RWPE1 (cell line): ENCODE data around the gene DFFB.

Source experiments
- CTCF ChIA-PET: fragments of 350-600 bp; sonication (Branson Sonifier 250); formaldehyde crosslinking; extraction: SDS; loops from one replicate; lab custom pipeline; 2021; lab: Yijun Ruan, JAX
- POLR2A ChIA-PET: fragments of 400-600 bp; formaldehyde crosslinking; extraction: SDS; loops from one replicate; lab custom pipeline; 2020; ENCODE audit warnings: antibody characterized with exemption; ENCODE audit not compliant: low non-redundant PET; lab: Yijun Ruan, JAX
- DNase-seq: peaks from one replicate; pipeline ENCODE4 v3.0.0; 2012; ENCODE audit warnings: low spot score
- H3K27ac ChIP-seq: fragments of 450-650 bp; 2 replicates; pipeline ENCODE4 v1.5.1; 2017
- TF ChIP-seq, protein P1 (sequence below): fragments of 450-650 bp; conservative IDR thresholded peaks from 2 replicates; pipeline ENCODE4 v1.5.1; 2017; ENCODE audit warnings: low read depth, mild to moderate bottlenecking

Gene DFFB

DNA sequence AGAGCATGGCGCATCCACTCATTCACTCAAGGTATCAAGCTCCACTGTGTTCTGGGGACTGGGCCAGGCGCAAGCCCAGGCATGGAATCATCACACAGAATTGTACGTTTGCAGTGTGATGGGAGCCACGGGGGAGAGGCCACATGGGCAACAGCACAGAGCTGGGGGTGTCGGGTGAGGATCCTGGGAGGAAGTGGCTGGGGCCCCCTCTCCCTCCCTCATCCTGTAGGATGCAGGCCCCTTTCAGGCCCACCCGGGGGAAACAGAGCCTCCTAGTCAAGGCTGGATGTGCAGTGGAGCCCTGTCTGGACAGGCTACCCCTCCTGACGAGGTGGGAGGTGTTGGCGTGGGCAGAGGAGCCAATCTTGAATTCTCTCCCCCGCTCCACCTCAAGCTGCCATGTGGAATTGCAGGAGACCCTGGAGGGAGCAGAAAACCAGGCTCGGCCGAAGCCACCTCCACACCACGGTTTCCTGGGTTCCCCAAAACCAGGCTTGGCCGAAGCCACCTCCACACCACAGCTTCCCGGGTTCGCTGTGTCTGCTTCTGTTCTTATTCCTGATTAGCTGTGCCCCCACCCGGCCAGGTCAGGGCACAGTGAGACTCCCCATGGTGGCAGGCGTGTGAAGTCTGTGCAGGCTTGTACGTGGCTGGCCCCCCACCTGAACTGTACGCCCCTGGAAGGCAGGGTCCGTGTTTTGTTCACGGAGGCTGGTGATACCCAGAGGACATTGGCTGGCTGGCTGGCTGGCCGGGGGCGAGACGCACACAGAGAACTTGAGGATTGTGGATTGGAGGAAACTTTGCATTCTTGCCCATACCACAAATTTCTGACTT, 46.9 kb downstream of the DFFB start:
- DNase-seq = no peak
- POLR2A ChIA-PET = no interaction called here
- TF ChIP-seq, protein P1, sequence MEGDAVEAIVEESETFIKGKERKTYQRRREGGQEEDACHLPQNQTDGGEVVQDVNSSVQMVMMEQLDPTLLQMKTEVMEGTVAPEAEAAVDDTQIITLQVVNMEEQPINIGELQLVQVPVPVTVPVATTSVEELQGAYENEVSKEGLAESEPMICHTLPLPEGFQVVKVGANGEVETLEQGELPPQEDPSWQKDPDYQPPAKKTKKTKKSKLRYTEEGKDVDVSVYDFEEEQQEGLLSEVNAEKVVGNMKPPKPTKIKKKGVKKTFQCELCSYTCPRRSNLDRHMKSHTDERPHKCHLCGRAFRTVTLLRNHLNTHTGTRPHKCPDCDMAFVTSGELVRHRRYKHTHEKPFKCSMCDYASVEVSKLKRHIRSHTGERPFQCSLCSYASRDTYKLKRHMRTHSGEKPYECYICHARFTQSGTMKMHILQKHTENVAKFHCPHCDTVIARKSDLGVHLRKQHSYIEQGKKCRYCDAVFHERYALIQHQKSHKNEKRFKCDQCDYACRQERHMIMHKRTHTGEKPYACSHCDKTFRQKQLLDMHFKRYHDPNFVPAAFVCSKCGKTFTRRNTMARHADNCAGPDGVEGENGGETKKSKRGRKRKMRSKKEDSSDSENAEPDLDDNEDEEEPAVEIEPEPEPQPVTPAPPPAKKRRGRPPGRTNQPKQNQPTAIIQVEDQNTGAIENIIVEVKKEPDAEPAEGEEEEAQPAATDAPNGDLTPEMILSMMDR = no peak
- H3K27ac ChIP-seq = 0 out of 2 replicates have a peak overlapping the region, but pooled peaks have one; percentile 11
- CTCF ChIA-PET = no interaction called here

DNA sequence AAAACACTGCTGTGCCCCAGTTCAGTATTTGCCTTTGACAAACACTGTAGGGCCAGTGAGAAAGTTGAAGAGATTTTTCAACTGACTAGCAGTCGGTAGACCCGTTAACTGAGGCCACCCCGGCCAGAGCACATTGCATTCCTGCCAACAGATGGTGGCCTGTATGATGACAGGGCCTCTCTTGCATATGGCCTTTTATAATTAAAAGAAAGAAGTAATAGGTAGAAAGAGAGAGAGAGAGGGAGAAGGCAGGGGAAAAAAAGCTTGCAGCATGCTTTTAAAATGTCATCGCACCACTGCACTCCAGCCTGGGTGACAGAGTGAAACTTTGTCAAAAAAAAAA, 47.5 kb downstream of the DFFB start:
- POLR2A ChIA-PET = no interaction called here
- no peak for DNase-seq
- CTCF ChIA-PET = interaction anchor here (0.6 to 1.0 kb wide), 2 partner anchors 21 kb away, joined by 4 to 5 read pairs; no protein-coding TSS in a partner anchor
- no peak overlapping the region for H3K27ac ChIP-seq
- TF ChIP-seq, protein P1 = no peak

DNA sequence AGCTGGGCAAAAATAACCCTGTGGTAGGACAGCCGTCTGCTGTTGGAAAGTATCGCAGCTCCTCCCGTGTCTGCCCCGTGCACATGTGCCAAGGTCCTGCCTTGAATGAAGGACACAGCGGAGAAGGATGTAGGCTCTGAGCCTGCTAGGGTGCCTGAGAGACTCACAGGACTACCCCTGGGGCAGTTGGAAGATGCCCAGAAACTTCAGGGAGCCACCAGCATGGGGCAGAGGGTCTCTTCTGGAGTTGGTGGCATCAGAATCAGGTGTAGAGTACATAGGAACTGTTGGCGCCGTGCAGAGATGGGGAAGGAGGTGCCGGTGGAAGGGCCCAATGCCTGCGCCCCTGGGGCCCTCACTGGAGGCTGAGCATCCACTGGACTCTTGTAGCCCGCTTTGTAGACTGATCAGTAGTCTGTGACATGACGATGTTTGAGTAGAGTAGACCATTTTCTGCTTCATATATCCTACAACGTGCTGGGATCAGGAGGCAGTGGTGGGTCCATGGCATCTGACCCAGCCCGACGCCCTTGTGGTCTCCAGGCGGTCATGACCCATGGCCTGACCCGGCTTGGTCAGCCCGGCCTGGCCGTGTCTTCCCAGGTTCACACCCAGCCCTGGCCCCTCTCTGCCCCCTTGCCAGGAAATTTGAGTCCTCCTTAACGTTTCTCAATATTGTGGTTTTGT, 48.1 kb downstream of the DFFB start:
- TF ChIP-seq, protein P1 = no peak
- H3K27ac ChIP-seq = no peak overlapping the region
- ChIA-PET CTCF (interaction anchor here (0.6 to 1.0 kb wide), 2 partner anchors 20 to 22 kb away, joined by 4 to 5 read pairs; no protein-coding TSS in a partner anchor), POLR2A (no interaction called here)
- DNase-seq = no peak

DNA sequence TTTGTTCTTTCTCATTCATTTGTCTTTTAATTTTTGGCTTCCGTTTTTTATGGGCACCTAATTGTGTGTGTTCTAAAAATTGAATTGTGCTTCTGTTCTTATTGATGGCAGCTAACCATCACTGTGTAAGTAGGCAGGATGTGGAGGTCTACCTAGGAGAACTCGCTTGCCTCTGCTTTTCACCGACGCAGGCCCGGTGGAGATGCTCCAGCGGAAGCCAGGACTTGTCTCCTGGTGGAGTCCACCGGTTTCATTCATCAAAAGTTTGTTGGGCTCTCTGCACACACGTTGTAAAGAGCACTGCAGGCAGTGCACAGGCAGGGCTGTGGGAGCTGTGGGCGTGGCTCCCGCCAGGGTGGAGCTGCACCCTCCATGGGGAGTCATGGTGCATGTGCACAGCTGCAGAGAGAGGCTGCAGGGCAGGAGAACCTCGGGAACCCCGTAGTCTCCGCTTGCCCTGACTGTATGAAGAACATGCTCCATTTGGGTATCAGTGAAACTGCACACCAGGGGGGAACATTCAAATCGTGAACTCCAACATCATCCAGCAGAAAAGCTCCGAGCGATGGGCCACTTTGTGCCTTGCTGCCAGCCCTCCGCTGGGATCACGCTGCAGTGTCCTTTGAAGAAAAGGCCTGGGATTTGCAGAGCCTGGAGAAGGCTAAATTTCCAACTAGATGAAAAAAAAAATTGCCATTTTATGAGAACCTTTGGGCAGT, 48.8 kb downstream of the DFFB start:
- no peak overlapping the region for H3K27ac ChIP-seq
- DNase-seq = no peak
- TF ChIP-seq, protein P1 = no peak
- ChIA-PET POLR2A (interaction anchor here (0.5 kb wide), 1 partner anchor 9 kb away, joined by 4 read pairs; no protein-coding TSS in a partner anchor), CTCF (interaction anchor here (1.0 kb wide), 1 partner anchor 23 kb away, joined by 4 read pairs; no protein-coding TSS in a partner anchor)

DNA sequence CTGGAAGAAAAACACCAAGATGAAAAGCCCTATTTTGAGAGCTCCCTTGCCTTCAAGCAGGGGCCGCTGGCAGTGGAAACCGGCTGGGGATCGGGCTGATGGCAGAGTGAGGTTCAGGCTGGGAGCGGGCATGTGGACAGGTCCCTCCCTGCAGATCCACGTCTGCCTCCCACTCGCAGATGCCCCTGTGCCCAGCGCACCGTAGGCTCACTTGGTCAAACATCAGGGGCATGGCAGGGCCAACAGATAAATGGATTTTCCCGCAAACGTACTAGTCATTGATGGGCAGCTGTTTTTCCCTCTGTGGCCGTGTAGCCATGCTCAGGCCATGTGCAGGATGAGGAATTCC, 49.4 kb downstream of the DFFB start:
- no peak for DNase-seq
- H3K27ac ChIP-seq = no peak overlapping the region
- ChIA-PET CTCF (interaction anchor here (0.6 kb wide), 2 partner anchors 182 to 1391 kb away, joined by 3 read pairs; no protein-coding TSS in a partner anchor), POLR2A (interaction anchor here (0.5 kb wide), 1 partner anchor 9 kb away, joined by 4 read pairs; no protein-coding TSS in a partner anchor)
- TF ChIP-seq, protein P1 = no peak
